Measurements from ENCODE around the gene SELENOW.
"Not testable (repeated sequence)": the region's sequence is repeated elsewhere in the genome, so short reads cannot be mapped to it uniquely, and the experiment has no call there.

SELENOW gene

GRCh38 chr19:47778049-47778953, at the start of gene SELENOW:
Gene SELENOW, plus strand, starts transcription at chr19:47778703. Its CDS starts 83 bp downstream, at chr19:47778786.
- DNase-seq (peak; percentile 85 to 87), ATAC-seq (peak; percentile 96)
- Mint-ChIP-seq H3K4me1 (peaks cover 37% of the 10 kb centered on the region), H3K27me3 (no peaks in the 10 kb centered on the region), H3K27ac (peak within 1 kb of the TSS; percentile 98 to 99), H3K4me3 (peak within 1 kb of the TSS; percentile 95 to 97), H3K9me3 (no peaks in the 10 kb centered on the region)

DNA sequence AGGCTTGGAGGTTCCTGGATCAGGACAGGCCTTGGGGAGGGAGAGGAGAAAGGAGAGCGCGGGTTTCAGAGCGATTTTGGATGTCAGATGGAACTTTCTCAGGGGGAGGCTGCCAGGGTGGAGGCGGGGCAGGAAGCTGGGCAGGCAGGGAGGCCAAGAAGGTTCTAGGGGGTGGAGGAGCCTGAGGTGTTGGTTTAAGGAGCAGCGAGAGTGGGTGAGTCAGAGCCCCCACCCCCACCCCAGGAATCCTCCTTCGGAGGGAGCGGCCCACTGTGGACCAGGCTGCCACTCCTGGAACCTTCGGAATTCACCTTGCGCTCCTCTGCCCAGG, 49.1 kb upstream of the SELENOW start:
- Mint-ChIP-seq H3K9me3 (no peaks in the 10 kb centered on the region), H3K27ac (peak overlapping the region in 1 of 2 donors; percentile 54), H3K27me3 (peaks cover 43% of the 10 kb centered on the region), H3K4me3 (peak overlapping the region; percentile 79 to 89), H3K4me1 (peaks cover 28% of the 10 kb centered on the region)
- ATAC-seq: peak; percentile 62
- DNase-seq: no peak

DNA sequence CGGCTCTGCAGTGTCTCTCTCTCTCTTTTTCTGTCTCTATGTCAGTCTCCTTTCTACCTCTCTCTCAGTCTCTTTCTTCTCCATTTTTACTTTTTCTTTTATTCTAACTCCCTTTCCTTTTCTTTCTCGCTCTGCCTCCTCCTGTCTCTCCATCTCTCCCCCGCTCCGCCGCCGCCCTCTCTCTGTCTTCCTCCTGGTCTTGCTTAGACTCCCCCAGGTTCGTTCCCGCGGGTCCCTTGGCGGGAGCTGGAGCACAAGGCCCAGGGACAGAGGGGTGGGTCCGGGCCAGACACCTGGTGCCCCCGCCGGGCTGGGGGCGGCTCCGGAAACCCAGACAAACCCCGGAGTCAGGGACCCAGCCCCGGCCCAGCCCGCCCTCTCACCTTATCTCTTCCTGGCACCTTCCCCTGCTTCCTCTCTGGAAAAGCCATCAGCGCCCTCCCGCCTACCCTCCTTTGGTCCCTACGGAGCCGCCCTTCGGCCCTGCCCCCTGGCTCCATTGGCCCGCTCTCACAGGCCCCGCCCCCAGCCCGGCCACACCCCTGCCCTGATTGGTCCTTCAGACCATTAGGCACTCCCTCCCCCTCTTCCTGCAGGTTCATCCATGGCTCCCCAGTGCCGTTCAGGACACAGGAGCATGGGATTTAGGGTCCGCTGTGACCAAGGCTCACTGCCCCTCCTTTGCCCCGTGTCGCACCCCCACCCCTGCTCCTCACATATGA, 48.5 kb upstream of the SELENOW start:
- Mint-ChIP-seq H3K27ac (peak overlapping the region; percentile 54 to 57), H3K9me3 (no peaks in the 10 kb centered on the region), H3K4me1 (peaks cover 28% of the 10 kb centered on the region), H3K27me3 (peaks cover 43% of the 10 kb centered on the region), H3K4me3 (peak overlapping the region; percentile 79 to 89)
- peak; percentile 45 to 54 for DNase-seq
- ATAC-seq: peak; percentile 91

DNA sequence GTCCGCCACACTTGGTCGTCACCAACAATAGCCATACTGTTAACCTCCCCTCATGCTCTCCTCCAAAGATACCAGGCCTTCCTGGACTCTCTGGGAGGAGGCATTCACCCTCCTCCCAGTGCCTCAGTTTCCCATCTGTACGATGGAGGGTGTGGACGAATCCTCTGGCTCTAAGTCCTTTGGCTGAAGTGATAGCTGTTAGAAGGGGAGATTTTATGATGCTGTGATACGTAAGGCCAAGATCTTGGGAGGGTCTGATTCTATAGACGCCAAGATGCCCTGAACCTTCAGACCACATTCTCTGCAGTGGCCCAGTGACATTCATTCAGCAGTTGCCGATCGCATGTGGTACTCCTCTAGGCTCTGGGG, 48.0 kb upstream of the SELENOW start:
- ATAC-seq: no peak
- no peak for DNase-seq
- Mint-ChIP-seq H3K9me3 (no peaks in the 10 kb centered on the region), H3K4me3 (peak overlapping the region; percentile 79 to 89), H3K4me1 (peaks cover 28% of the 10 kb centered on the region), H3K27ac (peak overlapping the region in 1 of 2 donors; percentile 57), H3K27me3 (peaks cover 43% of the 10 kb centered on the region)

DNA sequence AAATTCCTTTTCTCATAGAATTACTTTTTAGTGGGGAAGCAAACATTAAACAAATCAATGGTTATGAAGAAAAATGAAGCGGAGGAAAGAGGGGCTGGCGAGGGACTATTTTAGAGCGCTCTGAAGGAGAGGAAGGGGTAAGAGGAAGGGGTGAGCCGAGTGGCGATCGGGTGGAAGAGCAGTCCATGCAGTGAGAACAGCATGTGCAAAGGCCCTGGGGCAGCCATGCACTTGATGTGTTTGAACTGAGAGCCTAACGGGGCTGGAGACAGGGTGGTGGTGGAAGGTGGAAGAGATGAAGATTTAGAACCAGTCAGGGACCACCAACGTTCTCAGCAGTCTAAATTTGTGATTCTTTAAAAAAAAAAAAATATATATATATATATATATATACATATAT, 47.6 kb upstream of the SELENOW start:
- Mint-ChIP-seq H3K27ac (no peak overlapping the region), H3K9me3 (no peaks in the 10 kb centered on the region), H3K4me3 (no peak overlapping the region), H3K4me1 (peaks cover 28% of the 10 kb centered on the region), H3K27me3 (peaks cover 43% of the 10 kb centered on the region)
- DNase-seq: no peak
- ATAC-seq: no peak

DNA sequence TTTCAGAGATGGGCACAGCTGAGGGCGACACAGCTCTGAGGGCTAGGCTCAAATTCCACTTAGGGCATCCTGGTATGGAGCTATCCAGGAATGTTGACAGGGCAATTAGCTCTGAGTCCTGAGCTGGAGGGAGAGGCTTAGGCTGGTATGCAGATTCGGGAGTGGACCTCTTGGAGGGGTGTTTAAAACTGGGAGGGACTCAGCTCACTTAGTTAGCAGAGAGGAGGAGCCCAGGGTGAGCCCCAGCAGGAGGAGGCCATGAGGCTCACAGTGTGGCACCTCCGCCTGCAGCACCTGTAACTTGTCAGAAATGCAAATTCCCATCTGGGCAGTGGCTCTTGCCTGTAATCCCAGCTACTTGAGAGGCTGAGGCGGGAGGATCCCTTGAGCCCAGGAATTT, 43.4 kb upstream of the SELENOW start:
- no peak for ATAC-seq
- Mint-ChIP-seq H3K27ac (no peak overlapping the region), H3K4me3 (no peak overlapping the region), H3K27me3 (peaks cover 18% of the 10 kb centered on the region), H3K4me1 (peaks cover 5% of the 10 kb centered on the region), H3K9me3 (no peaks in the 10 kb centered on the region)
- DNase-seq: no peak

- Mint-ChIP-seq H3K4me1 (peaks cover 30% of the 10 kb centered on the region), H3K27me3 (no peaks in the 10 kb centered on the region), H3K9me3 (no peaks in the 10 kb centered on the region), H3K27ac (no peak overlapping the region), H3K4me3 (no peak overlapping the region)
- DNase-seq (no peak), ATAC-seq (no peak)
Measured at GRCh38 chr19:47740866-47741519, 37.5 kb upstream of the SELENOW start.

DNA sequence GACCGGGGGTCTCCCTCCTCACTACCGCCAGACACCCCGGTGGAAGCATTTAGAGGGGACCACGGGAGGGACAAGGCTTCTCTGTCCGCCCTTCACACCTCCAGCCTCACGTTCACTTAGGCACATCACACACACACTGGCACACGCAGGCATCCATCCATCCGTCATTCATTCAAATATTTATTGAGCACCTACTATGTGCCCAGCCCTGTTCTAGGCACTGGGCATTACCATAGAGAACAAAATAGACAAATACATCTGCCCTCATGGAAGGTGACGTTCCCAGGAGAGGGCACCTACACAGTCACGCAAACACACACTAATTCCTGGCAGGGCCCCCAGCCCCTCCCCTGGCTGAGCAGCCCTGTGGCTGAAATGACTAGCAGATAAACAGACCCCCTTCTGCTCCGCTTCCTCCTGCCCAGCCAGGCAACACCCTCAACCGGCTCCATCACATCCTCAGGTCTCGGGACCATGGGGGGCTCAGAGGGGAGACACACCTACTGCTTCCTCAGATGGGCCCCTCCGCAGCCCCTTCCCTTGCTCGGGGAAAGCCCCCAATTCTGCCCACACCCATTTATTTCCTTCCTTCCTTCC, 36.9 kb upstream of the SELENOW start:
- DNase-seq: no peak
- H3K27me3 Mint-ChIP-seq: no peaks in the 10 kb centered on the region
- H3K4me3 Mint-ChIP-seq: no peak overlapping the region
- H3K9me3 Mint-ChIP-seq: no peaks in the 10 kb centered on the region
- ATAC-seq: no peak
- H3K27ac Mint-ChIP-seq: no peak overlapping the region
- peaks cover 35% of the 10 kb centered on the region for H3K4me1 Mint-ChIP-seq

DNA sequence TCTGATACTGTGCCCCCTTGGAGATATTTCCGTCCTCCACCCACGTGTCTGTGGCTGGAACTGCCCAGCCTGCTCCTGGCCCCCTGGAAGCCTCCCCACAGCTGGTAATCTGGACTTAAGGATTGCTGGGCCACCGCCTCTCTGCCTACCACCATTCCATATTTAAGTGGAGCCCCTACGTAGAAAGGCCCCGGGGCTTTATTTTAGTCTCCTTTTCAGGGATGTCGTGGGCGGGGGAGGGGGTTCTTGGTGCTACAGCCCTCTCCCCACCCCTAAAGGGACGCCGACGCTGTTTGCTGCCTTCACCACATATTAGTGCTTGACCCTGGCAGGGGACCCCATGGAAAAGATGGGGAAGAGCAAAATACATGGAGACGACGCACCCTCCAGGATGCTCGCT, 35.9 kb upstream of the SELENOW start:
- DNase-seq: no peak
- peak overlapping the region in 1 of 2 donors; percentile 6 for H3K27ac Mint-ChIP-seq
- H3K4me3 Mint-ChIP-seq: peak overlapping the region; percentile 78 to 88

DNA sequence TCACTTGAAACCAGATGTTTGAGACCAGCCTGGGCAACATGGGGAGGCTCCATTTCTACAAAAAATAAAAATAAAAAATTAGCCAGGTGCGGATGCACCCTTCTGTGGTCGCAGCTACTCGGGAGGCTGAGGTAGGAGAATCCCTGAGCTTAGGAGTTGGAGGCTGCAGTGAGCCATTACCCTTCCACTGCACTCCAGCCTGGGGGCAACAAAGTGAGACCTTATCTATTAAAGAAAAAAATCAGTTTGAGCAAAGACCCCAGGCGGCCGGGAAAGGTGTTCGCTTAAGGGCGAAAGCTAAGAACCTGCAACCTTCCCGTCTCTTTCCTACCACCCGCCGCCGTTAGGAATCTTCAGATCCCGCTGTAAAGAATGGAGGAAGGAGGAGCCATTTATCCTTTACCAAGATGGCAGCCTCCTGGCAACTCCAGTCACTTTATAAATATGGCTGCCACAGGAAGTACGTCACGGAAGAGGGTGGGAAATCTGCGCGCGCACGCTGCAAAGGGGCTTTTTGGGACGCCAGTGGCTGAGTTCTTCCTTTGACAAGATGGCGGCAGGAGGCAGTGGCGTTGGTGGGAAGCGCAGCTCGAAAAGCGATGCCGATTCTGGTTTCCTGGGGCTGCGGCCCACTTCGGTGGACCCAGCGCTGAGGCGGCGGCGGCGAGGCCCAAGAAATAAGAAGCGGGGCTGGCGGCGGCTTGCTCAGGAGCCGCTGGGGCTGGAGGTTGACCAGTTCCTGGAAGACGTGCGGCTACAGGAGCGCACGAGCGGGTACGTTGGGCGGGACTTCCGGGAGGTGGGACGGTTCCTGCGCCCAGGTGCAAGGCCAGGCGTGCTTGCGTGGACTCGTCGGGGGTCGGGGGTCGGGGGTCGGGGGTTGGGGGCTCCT, 33.2 kb upstream of the SELENOW start, which contains the start of gene NOP53:
NOP53 (plus strand) TSS at position 537 of the 892 bp plus-strand sequence; CDS start at position 551, 14 bp downstream.
- peak; percentile 79 for ATAC-seq
- peaks cover 67% of the 10 kb centered on the region for H3K4me1 Mint-ChIP-seq
- H3K4me3 Mint-ChIP-seq: peak within 1 kb of the TSS; percentile 98 to 100
- H3K27ac Mint-ChIP-seq: peak within 1 kb of the TSS; percentile 100
- peak; percentile 96 to 97 for DNase-seq
- no peaks in the 10 kb centered on the region for H3K9me3 Mint-ChIP-seq
- H3K27me3 Mint-ChIP-seq: no peaks in the 10 kb centered on the region

More for the DNA sequence above, 35.9 kb upstream of the SELENOW start:
- ATAC-seq: no peak
- H3K4me1 Mint-ChIP-seq: peaks cover 42% of the 10 kb centered on the region
- H3K9me3 Mint-ChIP-seq: no peaks in the 10 kb centered on the region
- no peaks in the 10 kb centered on the region for H3K27me3 Mint-ChIP-seq

DNA sequence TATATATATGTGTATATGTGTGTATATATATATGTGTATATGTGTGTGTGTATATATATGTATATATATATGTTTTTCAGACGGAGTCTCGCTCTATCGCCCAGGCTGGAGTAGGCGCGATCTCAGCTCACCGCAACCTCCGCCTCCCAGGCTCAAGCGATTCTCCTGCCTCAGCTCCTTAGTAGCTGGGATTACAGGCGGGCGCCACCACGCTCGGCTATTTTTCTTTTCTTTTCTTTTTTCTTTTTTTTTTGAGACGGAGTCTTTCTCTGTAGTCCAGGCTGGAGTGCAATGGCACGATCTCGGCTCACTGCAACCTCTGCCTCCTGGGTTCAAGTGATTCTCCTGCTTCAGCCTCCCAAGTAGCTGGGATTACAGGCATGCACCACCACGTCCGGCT, 32.4 kb upstream of the SELENOW start:
- H3K9me3 Mint-ChIP-seq, H3K27me3 Mint-ChIP-seq, ATAC-seq, DNase-seq: not testable (repeated sequence)
- Mint-ChIP-seq H3K4me1 (peaks cover 73% of the 10 kb centered on the region), H3K4me3 (peak overlapping the region; percentile 98 to 100), H3K27ac (peak overlapping the region; percentile 46 to 63)

DNA sequence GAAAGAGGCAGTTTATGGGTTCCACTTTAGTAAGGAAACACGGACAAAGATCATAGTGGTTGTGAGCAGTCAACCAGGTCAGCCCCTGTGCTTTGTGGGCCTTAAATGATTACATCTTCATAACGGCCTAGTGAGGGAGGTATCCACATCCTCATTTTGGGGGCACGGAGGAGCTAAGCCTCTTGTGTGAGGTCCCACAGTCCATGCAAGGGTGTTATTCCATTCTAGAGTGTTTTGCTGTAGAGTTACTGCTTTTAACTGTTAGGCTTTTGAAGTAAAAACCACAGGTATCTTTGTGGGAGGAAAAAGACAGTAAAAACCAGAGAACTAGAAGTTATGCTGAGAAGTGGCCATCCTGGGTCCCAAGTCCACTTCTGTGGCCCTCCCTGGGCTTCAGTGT, 29.2 kb upstream of the SELENOW start:
- DNase-seq: no peak
- H3K27me3 Mint-ChIP-seq: no peaks in the 10 kb centered on the region
- peaks cover 75% of the 10 kb centered on the region for H3K4me1 Mint-ChIP-seq
- no peaks in the 10 kb centered on the region for H3K9me3 Mint-ChIP-seq
- H3K27ac Mint-ChIP-seq: peak overlapping the region; percentile 75 to 95
- H3K4me3 Mint-ChIP-seq: peak overlapping the region; percentile 46 to 59
- peak; percentile 16 for ATAC-seq

DNA sequence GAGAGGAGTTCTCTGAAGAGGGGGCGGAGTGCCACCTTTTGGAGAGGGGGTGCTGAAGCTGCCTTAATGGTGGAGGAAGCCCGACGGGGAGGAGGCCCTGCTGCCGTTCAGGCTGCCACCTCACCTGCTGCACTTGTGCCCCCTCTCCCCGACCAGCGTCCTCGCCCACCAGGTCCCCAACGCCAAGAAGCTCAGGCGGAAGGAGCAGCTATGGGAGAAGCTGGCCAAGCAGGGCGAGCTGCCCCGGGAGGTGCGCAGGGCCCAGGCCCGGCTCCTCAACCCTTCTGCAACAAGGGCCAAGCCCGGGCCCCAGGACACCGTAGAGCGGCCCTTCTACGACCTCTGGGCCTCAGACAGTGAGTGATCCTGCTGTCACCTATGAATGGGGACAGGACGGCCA, 27.8 kb upstream of the SELENOW start:
- H3K4me3 Mint-ChIP-seq: no peak overlapping the region

DNA sequence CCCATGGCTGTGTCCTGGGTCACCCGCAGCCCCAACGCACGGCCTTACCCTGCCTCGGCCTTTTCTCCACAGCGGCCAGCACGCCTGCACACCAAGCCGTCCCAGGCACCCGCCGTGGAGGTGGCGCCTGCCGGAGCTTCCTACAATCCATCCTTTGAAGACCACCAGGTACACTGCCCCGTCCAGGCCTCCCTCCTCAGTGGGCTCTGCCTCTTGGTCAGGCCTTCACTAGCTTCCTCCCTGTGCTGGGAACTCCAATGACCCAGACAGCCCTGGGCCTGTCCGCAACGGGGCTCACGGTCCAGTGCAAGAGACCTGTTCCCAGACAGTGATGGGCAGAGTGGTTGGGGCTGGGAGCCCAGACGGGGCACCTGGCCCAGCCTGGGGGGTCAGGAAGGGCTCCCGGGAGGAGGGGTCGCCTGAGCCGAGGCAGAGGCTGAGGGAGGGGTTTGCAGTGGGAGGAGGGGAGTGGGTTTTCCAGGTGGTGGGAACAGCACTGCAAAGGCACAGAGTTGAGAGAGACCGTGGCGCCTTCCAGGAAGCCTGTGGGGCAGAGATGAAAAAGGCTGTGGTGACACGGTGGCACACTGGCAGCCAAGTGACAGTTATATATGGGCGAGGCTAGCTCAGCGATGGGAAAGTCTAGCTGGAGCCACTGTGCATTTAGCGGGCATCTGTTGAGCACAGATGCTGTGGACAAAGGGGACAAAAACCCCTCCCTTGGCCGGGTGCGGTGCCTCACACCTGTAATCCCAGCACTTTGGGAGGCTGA, 25.9 kb upstream of the SELENOW start:
- Mint-ChIP-seq H3K27me3 (no peaks in the 10 kb centered on the region), H3K27ac (peak overlapping the region in 1 of 2 donors; percentile 96), H3K4me3 (peak overlapping the region in 1 of 2 donors; percentile 21), H3K4me1 (peaks cover 59% of the 10 kb centered on the region), H3K9me3 (no peaks in the 10 kb centered on the region)
- ATAC-seq: no peak
- no peak for DNase-seq

More for the DNA sequence above, 27.8 kb upstream of the SELENOW start:
- DNase-seq (no peak), ATAC-seq (no peak)
- Mint-ChIP-seq H3K27me3 (no peaks in the 10 kb centered on the region), H3K9me3 (no peaks in the 10 kb centered on the region), H3K4me1 (peaks cover 63% of the 10 kb centered on the region), H3K27ac (peak overlapping the region in 1 of 2 donors; percentile 48)

Data from stimulated activated naive CD8-positive, alpha-beta T cell treated with anti-CD3 and anti-CD28 coated beads, Interleukin-15, amount 100 ng/mL, for 72 hours (primary cell).